ENCODE data around the gene PDZD2.

DNA sequence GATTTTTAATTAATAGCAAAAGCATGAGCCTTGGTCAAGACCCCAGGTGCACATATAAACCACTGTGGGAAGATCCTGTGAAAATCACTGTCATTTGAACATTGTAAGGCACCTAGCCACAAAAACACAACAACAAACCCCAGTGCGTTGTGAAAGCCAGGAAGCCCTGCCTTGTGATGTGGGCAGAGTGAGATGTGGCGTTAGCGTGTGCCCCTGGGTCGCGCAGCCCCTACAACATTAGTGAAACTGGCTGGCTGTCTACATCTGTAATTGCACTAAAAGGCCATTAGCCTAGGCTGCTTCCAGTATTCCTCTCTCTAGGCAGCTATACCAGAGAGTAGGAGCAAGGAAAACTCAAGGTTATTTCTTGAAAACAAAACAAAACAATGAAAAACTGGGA lies 21.1 kb upstream of the PDZD2 start:
- TF ChIP-seq POLR2AphosphoS5 (IDR thresholded peaks at IDR 0.05; ENCODE audit: insufficient read depth, low read depth, low read length) (no peak), CTCF (IDR thresholded peaks at IDR 0.05; ENCODE audit: extremely low read depth in 1 of 2, insufficient read depth in 1 of 2, low read depth in 1 of 2, low read length in 2 of 2) (no peak), POLR2A (IDR thresholded peaks at IDR 0.05; ENCODE audit: low read depth, low read length) (no peak), JUN (IDR thresholded peaks at IDR 0.05; ENCODE audit: borderline replicate concordance, insufficient read depth, insufficient read length, low read depth) (no peak), MYC (IDR thresholded peaks at IDR 0.05; ENCODE audit: low read depth, low read length) (no peak), EZH2 (IDR thresholded peaks at IDR 0.05; ENCODE audit: borderline replicate concordance, low read depth, low read length, severe bottlenecking) (no peak), MAX (IDR thresholded peaks at IDR 0.05; ENCODE audit: insufficient read depth, insufficient read length) (no peak), GATA2 (IDR thresholded peaks at IDR 0.05; ENCODE audit: insufficient read depth, insufficient read length, low read depth, low read length) (no peak)

Measured in endothelial cell of umbilical vein (primary cell).